Stimulated activated CD4-positive, alpha-beta T cell treated with anti-CD3 and anti-CD28 coated beads, Interleukin-2, amount 100 ng/mL, for 24 hours (primary cell): ENCODE measurements around the gene YBEY.

ENCODE experiments used
- DNase-seq, 2 donors: peaks; one replicate each; pipeline ENCODE4 v3.0.0-alpha.2; 2020

Gene YBEY

GRCh38 chr21:46329796-46330195, 43.7 kb downstream of the YBEY start:
- DNase-seq = no peak

- DNase-seq = no peak
These were observed 48.4 kb downstream of the YBEY start for GRCh38 chr21:46334351-46335140.

GRCh38 chr21:46336603-46337002, 50.5 kb downstream of the YBEY start:
- DNase-seq = no peak

GRCh38 chr21:46340998-46341397, 54.9 kb downstream of the YBEY start:
- no peak for DNase-seq

- DNase-seq = no peak
These were observed 58.2 kb downstream of the YBEY start for GRCh38 chr21:46344219-46344915.

GRCh38 chr21:46345861-46346260, 59.7 kb downstream of the YBEY start:
- DNase-seq = no peak

GRCh38 chr21:46346296-46347202, 60.4 kb downstream of the YBEY start:
- no peak for DNase-seq

- no peak for DNase-seq
These were observed 61.0 kb downstream of the YBEY start for GRCh38 chr21:46347203-46347550.
